HG03457 (cell line): ENCODE measurements around the gene P2RY2.

Experiments
- ATAC-seq: cut with Tn5 transposase; IDR thresholded peaks from one replicate; pipeline ENCODE4 v1.9.1; 2021; ENCODE audit warnings: moderate number of reproducible peaks; ENCODE audit not compliant: unreplicated experiment

Gene P2RY2

DNA sequence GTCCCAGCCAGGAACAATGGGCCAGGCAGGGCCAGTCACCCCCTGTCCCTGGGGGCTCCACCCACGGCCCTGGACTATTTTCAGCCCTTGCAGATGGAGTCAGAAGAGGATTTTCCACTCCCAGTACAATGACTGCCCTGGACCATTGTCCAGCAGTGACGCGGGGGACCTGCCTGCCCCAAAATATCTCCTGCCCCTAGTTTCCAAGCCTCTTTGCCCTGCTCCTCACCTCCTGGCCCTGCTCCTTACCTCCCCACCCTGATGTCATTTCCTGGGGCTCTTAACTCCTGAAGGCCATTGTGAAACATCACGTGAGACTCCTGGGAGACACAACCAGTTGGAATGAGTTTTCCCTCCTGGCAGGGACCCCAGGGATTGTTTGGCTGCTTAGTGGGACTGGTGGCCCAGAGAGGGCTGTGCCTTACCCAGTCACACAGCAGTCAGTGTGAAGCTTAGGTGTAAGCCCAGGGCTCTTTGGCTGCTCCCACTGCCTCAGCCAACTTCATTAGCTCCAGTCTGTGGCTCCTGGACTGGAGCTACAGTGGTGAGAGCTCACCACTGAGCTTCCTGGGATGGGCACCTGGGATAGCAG is 22.2 kb downstream of the P2RY2 start:
- no peak for ATAC-seq

DNA sequence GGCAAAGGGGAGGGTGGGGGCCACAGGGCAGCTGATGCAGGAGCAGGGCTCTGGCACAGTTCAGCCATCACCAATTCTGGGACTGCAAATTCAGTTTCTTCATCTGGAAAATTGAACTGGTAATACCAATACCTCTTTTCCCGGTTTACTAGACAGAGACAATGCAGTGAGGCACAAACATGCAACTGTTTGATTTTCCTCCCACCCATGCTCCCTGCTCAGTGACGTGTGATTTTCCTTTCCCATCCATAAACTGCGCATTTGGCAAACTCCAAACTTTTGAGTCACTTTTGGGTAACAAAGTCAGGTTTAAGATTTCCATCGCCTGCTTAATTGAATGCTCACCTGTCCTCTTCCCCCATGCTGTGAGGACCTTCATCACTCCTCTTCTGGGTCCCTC is 23.2 kb downstream of the P2RY2 start:
- no peak for ATAC-seq

DNA sequence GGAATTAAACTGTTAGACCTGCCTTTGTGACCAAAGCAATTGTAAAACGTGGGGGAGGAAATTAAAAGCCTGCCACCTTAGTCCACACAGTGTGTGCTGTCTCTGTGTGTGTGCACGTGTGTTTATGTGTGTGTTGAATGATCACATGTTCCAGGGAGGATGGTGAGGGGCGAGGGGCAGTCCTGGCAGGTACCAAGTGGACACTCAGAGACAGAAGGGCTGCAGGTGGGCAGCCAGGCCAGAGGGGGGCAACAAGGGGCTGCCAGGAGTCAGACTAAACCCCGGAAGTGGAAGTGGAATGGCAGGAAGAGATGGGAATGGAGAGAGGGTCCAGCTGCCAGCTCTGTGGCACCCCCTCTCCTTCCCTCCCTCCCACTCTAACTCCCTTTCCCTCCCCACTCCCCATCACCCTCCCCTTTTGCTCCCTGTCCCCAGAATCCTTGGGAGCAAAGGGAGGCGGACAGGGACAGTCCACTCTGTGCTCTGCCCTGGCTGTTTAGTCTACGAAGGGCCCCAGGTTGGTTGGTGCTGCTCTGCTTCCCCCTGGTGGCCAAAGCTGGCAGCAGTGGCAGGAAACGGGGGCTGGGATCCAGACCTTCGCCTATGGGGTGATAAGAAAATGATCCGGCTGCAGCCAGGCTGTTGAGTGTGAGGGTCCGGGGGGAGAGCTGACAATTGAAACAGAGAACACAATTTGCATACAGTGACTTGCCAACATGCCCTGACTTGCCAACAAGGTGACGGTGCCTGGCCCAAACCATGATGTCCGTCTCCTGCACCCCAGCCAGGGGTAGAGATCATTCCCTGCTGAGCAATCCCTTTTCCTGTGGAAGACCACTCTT is 24.4 kb downstream of the P2RY2 start:
- no peak for ATAC-seq

DNA sequence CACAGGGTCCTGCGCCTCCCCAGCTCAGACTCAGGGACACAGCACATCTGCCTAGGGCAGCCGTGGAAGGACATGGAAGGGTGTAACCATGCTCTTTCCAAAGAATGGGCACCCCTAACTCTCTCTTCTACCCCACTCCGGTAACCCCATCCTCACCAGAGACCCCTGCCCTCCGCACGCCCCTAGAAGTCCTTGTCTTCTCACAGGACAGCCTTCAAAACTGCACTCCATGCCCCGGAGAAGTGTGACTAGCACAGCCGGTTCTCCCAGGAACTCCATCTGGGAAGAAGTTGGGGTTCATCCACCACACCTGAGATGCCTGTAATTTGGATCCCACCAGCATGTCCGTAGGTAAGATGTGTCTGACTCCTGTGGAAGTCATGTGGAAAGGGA is 25.0 kb downstream of the P2RY2 start:
- ATAC-seq: no peak

DNA sequence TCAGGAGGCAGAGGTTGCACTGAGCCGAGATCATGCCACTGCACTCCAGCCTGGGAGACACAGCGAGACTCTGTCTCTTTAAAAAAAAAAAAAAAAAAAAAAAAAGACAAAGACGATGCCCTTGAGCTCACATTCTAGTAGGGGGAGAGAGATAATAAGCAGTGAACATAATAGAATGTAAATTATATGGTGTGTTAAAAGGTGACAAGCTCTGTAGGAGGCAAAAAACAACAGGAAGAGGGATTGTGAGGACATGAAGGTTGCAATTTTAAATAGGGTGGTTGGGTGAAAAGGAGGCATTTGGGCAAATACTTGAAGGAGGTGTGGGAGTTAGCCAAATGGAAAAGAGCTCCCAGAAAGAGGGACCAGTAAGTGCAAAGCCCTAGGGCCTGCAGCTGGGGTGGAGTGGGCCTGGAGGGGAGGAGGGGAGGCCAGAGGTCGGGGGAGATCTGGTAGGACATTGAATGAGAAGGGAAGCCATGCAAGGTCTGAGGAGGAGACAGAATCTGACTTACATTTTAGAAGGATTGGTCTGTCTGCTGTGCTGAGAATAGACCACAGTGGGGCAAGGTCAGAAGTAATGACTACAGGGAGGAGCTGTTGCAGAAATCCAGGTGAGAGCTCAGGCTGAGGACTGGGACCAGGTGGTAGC is 26.6 kb downstream of the P2RY2 start:
- ATAC-seq: no peak

DNA sequence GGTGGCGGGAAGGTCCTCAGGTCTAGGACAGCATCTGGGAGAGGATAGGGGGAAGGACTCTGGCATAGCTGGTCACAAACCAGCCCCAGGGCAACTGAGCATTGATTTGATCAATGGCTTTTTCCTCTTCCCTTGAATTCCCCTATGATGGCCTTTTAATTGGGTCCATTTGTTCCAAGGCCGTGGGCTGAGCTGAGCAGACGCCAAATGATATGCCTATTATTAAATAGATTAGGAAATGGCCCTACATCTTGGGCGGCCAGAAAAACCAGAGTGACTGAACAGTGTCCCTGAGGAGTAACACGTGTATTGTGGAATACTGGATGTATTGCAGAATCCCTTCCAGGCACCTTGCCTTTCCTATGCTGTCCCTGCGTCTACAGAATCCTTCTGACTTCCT is 27.4 kb downstream of the P2RY2 start:
- no peak for ATAC-seq

DNA sequence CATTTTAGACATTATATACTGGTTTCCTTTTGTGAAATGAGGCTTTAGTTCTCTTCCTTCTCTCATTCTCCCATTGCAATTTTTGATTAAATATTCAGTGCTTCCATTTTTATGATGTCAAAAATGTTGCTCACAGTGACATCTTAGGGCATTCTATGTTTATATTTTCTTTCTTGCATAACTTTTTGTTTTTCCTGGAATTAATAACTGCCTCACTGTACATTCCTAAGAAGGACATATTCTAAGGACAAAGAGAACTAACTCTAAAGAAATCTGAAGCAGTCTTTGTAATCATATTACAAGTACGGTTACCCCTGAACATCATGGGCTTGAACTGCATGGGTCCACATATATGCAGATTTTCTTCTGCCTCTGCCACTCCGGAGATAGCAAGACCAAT is 28.2 kb downstream of the P2RY2 start:
- ATAC-seq: no peak

DNA sequence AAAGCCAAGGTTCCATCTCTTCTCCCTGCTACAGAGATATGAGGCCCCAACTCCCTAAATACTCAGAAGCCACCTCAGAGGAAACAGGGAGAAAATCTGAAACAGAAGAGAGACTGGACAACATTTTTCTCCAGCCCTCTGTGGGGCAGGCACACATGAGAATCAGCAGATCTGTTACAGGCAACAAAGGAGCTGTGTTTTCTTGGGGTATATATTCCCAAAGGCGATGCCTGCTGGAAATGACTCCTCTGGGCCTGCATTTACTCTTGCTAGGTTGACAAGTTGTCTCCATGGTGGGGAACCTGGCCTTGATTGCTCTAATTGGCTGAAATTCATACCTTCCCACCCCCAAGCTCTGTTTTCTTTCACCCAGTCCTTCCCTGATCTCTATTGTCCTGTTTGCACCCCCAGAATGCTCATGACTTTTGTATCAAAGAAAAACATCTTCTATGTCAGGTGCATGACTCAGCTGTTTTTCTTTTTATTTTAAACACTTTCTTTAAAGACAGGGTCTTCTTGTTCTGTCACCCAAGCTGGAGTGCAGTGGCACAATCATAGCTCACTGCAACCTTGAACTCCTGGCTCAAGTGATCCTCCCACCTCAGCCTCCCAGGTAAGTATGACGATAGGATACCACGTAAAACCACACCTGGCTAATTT is 30.6 kb downstream of the P2RY2 start:
- no peak for ATAC-seq

DNA sequence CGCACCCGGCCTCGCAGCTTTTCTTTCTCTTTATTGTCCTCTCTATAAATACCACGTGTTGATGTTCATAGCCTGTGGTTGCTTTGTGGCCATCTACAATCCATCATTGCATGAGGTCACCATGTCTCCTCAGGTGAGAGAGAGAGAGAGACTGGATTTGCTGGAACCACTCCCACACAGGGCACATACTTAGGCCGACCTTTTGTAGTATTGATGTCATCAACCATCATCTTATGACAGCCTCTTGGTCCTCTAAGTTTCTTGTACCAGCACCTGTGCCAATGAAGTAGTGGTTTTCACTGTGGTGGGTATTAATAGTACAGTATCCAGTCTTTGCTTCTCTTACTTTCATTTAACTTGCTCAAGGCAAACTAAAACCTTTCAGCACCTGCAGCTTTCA is 31.2 kb downstream of the P2RY2 start:
- no peak for ATAC-seq

DNA sequence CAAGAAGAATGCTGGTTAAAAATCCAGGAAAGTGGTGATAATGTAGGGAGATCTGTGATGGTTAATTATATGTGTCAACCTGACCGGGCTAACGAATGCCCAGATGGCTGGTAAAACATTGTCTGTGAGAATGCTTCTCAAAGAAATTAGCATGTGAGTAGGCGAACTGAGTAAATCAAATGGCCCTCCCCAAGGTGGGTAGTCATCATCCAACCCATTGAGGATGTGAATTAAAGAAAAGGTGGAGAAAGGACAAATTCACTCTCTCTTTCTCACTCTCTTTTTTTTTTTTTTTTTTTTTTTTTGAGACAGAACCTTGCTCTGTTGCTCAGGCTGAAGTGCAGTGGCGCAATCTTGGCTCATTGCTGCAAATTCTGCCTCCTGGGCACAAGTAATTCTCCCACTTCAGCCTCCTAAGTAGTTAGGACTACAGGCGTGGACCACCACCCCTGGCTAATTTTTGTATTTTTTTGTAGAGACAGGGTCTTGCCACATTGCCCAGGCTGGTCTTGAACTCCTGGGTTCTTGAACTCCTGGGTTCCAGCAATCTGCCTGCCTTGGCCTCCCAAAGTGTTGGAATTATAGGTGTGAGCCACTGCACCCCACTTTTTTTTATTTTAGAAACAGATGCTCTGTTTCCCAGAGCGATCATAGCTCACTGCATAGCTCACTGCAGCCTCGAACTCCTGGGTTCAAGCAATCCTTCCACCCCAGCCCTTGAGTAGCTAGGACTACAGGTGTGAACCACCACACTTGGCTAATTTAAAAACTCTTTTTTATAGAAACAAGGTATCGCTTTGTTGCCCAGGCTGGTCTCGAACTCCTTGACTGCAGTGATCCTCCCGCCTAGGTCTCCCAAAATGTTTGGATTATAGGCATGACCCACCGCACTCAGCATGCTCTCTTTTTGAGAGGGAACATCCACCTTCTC is 32.0 kb downstream of the P2RY2 start:
- no peak for ATAC-seq

DNA sequence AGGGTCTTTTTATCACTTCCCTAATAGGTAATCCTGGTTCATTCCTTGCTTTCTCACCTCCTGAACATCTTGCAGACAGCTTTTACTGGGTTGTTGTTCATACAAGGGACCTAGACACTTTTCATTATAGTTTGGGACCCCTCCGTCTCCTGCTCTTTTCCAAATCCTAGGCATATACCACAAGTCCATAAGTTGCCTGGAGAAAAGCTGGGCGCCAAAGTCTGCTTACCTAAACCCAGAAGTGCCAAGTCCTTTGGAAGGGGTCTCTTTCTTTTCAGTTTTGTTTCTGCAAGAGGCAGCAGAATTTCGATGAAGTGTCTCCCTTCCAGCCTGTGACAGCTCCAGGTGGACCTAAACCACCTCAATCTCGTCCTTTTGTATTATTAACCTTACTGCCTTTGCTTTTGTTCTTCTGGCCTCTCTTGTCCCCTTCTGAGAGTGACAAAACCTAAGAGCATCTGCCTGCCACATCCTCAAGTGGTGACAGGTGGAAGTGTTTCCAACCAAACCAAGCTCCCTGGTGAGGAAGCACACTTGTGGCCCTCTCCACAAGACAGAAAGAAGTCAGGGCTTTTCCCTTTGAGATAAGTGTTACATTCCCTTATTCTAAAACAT is 34.6 kb downstream of the P2RY2 start:
- ATAC-seq: no peak

DNA sequence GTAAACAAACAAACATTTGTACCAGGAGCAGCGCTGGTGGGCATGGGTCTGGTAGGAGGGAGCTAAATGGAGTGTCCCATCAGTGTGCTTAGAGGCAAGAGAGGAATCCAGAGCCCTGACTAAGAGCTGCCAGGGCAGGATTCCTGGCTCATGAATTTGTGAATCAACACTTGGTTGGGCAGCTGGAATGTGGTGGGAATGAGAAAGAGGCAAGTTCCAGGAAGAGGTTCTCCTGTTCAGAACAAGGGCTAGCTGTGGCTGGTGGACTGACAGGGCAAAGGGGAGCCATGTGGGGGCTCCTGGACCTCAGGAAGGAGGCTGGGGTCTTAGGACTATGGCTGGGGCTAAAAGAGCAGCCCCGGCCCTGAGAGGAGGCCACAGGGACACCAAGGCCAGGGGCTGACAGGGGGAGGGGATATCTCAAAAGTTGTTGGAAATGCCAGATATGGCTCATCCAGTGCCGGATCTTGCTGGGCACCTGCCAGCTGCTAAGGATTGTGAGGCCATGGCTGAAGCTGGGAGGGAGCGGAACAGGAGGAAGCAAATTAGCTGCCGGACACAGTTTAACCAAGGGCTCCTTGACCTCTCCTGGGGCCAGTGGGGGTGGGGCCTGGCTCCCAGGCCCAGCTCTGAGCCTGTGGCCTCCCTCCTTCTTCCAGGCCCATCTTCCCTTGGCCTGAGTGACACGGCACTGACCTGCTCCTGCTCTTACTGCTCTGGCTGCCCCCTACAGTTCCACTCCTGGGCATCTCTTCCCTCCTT is 39.4 kb downstream of the P2RY2 start:
- ATAC-seq: no peak

DNA sequence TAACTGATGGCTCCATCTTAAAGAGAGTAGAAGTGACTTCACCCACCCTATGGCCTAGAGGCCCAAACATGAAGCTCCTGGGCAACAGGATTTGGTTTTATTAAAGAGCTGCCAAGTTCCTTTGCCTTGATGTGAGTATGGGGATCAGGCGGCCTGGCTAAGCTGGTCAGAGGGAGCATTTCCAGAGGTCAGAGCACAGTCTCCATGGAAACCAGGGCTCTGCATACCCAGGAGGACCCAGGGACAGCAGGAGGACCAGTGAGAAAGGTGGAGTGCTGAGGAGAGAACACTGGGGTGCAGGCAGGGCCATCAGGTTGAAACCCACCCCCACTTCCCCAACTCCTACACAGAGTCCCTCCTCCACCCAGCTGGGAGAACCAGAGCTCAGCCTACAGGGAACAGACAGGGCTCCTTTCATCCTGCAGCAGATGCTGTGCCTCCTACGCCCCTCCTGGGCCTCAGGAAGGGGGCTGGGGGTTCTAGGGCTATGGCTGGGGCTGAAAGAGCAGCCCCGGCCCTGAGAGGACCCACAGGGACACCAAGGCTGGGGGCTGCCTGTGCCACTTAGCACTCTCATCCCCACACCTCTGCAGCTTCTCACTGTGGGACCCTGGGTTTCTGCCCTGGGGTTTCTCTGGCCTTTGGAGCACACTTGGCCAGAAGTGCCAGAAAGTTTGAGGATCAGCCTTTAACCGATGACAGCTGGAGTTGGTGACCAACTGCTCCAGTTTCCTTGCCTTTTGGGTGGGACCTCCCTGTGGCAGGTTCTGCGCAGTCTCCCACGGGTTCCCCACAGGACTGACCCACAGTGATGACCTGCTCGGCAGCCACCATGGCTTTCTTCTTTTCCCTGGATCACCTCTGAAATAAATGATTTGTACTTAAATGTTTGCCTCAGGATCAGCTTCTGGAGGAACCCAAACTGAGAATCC is 40.3 kb downstream of the P2RY2 start:
- no peak for ATAC-seq

DNA sequence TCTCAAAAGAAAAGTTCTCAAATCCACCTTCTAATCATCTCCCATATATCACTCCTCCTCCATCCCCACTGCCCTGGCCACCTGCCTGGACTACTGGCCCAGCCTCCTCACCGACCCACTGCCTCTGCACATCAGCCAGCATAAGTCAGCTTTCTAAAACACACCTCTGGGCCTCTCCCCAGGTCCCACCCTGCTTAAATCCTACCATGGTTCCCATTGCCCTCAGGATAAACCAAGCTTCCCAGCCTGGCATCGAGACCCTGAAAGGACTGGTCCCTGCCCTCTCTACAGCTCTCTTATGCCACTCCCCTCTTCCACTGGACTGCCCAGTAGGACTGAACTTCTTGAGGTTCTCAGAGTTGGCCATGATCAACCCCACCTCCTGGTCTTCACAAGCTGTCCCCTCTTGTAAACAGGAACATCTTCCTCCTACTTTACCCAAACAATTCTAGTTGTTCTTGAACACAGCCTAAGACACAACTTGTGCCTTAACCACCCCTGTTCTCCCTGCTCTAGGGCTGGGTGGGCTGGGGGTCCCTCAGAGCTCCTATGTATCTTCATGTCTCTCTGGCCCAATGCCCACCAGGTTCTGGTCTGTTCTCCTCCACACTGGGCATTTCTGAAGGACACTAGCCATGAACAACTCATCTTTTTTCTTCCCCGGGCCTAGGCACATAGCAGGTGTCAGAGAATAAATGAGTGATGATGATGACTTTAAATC is 41.5 kb downstream of the P2RY2 start:
- ATAC-seq: no peak

DNA sequence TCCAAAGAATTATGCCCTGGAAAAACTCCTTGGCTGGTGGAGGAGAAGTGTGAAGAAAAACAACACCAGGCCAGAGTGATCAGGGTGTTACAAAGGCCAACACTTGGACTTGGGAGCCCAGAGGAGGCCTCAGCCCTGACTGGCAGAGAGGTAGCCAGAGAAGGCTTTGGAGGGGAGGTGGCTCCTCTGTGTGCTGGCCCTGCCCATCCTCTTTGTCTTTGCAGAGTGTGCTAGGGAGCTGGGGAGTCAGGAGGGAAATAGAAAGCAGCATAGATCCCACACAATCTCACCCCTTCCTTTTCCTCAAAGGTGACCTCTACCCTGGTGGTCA is 42.0 kb downstream of the P2RY2 start:
- no peak for ATAC-seq

DNA sequence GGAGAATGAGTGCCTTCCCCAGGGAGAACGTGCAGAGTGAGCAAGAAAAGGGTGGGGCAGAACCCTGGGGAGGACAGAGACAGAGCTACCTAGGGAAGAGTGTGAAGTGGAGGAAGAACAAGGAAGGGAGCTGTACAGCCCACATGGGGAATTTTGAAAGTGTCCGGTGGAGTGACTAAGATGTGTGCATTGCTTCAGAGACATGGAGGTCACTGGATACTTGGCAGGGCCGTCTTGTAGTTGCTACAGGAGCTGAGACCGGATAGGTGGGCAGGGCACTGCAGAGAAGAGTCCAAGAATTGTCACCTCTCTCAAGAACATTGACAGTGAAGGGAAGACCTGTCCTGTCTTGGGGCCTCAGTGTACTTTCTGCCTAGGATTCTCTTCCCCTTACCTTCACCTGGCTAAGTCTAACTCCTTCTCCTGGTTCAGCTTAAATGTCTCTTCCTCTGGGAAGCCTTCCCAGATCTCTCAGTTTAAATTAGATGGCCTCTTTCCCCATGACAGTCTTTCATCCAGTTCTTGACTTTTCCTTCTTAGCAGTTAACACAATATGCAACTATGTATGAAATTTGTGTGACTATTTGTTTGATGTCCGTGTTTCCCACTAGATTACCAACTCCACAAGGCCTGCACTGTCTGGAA is 44.9 kb downstream of the P2RY2 start:
- ATAC-seq: no peak

DNA sequence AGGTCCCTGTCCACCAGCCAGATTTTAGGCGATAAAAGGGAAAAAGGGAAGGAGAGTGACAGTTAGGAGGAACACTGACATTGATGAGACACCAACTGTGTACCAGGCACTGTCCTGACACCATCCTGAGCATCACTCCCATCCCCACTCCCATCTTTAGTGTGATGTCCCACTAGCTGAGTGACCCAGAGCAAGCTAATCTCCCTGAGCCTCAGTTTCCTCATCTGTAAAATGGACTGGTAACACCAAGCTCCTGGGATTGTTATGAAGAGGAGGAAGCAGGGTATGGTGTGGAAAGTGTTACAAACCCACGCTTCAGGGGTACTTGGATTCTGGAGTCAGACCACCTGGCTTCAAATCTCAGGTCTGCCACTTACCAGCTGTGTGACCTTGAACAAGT is 45.6 kb downstream of the P2RY2 start:
- ATAC-seq: no peak
